ENCODE measurements around the gene ZIC2.

ZIC2 gene

DNA sequence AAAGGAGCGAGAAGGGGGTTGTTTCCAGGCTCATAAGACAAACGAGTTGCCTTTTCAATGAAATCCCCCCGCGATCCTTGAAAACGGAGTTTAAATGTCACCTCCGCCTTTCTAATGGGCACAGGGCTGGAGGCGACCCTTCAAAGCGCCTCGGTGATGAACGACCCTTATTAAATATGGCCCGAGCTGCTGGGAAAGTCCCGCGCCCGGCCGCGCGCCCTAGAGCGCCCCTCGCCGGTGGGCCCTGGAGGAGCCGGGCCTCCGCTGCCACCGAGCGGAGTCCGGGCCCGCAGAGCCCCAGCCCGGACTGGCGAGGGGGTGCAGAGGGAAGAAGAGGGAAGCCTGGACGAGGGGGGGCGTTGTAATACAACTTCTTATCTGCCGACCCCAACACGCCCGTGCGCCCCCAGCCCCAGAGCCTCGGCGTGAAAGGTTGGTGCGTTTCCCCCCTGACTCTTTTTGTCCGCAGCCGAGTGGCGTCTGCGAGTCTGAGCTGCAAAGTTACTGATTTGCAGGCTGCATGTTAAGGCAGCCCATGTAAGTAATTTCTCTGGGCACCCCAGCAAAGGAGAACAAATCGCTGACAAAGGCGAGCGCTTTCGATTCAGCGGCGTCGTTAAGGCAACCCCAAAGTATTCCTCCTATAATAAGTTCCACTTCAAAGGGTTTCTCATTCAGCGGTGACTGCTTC, 21.9 kb upstream of the ZIC2 start:
- DNase-seq (ENCODE audit: low read depth) = no peak

DNA sequence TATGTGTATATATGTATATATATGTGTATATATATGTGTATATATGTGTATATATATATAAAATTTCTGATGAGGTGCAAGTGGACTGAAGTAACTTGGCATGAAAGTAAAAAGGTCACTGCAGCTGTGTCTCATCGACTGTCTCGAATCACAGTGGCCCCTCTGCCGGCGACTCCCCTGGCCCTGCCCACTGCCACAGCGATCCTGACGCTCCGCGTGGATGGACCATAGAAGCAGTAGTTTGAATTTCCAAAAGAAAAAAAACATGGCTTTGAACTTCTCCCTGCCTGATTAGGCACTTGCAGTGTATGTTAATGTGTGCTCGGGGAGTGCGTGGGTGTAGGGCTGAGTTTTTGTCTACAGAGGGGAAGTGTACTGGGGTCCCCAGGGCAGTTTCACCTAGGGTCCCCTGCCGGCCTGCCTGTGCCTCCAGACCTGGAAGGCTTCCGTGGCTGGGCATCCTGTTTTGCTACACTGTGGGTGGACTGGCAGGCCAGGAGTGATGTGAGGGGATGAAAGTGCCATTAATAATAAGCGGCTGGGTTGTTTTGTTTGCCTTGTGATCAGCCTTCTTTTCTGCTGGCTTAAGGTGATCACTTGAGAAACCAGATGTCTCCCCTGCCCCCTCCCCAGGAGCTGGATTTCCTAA, 20.8 kb upstream of the ZIC2 start:
- DNase-seq (ENCODE audit: low read depth) = no peak

DNA sequence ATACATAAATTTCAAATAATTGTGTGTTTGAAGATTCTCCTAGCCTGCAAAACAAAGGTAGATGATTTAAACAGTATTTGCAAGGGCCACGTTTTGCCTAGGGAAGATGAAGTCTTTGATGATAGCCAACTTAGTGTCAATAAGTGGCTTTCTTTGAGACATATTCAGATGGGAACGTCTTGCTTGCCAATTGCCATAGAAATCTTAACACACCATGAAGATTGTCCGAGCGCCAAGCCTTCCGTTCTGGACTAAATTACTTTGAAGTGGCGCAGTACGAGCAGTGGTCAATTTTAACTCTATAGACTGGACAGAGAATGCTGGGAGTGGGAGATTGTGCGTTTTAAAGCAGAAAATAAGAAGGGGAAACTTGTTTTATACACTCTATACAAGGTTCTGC, 19.9 kb upstream of the ZIC2 start:
- no peak for DNase-seq (ENCODE audit: low read depth)

DNA sequence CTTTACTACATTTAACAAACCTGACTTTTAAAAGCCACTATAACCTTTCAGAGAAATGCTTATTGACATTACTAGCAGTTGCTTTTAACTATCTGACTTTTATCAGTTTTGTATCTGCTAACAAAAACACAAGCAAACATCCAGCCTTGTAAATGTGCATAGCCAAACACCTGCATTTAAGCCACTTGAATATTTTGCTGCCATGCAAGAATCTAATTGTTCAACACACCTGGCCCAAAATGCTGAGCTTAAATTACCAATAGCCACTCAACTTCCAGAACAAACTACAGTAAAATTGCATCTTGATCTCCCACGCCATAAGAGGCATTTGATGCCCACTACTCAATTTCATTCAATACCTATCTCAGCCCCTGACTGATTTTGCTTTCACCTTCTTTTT, 19.3 kb upstream of the ZIC2 start:
- DNase-seq (ENCODE audit: low read depth) = no peak

DNA sequence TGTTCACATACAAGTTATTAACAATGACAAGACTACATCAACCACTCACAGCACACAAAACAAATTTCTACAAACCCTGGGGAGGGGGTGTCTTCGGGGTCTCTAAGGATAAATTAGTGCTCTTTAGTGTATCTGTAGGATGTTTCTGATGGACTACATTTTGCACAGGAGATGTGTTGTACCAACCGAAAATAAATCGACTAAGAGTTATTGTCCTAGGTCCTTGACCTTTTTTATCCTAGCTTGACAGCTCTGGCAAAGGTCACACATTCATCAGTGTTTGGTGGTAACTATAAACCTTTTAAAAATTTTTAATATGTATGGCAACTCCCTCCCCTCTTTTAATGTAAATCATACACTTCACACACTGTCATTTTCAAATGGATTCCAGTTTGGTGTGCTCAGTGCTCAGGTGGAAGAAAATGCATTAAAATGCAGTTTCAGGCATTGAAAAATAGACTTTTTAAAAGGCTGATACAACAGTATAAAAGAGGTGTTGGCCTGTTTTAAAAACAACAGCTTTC, 17.7 kb upstream of the ZIC2 start:
- DNase-seq (ENCODE audit: low read depth) = no peak

DNA sequence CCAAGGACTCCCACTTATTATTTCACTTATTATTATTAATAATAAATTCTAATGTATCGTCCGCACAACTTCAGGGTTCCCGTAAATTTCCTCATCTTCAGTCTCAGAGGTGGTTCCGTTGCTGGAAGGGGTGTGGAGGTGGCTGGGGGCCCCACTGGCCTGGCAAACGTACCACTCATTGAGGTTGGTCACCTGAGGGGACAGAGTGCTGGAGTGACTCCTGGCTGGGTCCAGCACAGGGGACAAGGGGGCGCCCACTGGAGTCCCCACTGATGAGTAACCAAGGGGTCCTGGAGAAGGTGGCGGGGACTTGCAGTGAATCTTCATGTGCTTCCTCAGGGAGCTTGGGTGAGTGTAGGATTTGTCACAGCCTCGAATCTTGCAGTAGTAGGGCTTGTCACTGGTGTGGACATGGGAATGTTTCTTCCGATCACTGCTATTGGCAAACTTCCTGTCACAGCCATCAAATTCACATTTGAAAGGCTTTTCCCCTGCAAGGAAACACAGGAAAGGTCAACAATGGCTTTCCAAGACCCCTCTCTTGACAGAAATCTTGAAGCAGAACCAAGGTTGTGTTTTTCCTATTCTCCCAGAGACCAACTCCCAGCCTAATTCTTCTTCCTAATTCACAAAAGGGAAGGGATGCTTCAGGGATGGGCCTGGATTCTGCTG, 16.1 kb upstream of the ZIC2 start:
- no peak for DNase-seq (ENCODE audit: low read depth)

DNA sequence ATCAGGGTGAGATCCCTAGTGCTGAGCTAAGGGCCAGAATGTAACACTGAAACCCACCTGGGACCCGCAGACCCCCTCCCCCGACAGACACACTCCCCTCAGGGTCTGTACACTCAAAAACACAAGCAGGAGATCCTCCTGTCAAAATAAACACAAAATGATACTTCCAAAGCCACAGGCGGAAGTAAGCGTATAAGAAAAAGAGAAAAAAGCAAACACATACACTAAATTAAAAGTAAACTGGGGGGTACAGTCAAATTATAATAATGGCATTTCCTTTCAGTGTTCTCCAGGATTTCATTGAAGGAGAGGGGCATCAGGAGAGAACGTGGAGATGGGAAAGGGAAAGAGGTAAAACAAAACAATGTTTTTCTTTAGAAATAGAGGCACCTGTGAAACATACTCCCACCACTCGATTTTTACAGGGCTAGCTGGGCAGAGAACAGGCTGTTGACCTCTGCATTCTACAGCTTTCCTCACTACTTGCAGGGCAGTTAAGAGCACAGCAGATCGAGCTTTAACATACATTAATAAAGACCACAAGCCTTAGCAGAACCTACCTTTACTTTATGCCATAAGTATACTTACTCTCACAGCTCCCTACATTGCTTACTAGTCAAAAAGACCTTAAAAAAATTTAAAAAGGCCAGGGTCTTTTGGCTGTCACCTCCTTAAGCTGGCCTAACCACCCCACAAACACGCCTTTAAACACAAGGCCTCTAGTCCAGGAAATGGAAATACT, 15.3 kb upstream of the ZIC2 start:
- DNase-seq (ENCODE audit: low read depth) = no peak

DNA sequence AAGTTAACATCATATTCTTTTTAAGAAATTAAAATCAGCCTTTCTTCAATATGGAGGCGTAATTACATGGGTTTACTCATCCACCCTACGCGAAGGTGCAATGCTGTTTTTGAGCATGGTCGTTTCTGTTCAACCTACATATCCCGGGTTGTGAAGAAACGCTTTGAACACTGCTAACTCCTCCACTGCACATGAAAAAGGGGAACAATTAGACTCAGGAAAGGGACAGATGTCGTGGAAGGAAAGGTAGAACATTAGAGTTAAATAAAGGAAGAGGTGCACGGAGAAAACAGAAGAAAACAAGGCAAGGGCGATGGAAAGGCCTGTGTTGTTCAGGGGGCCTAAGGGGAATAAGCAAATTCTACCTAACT, 14.1 kb upstream of the ZIC2 start:
- DNase-seq (ENCODE audit: low read depth) = no peak

DNA sequence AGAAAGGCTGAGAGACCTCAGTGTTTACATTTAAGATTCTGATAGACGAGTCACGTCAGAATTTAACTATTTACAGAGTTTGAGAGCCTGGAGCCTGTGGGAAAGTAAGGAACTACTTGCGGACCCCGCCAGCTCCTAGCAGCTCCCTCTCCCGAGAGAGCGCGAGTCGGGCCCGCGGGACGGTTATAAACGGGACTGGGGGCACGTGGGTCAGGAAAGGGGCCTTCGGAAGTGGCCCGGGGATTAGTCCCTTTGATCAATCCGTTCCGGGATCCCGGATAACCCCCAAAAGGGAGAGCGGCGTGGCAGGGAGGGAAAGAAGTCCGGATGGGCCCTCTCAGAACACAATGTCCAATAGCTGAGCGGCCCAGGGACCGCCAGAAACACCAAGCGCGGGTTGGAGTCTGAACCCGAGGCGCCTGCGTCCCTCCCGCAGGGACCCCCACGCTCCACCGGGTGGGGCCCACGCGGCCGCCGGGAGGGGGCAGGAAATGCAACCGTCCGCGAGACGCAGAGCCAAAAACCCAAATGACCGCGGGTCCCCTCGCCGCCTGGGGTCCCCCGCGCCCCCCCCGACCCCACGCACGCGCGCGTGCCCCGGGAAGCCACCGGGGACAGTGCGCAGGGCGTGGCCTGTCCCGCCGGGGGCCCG, 13.6 kb upstream of the ZIC2 start:
- DNase-seq (ENCODE audit: low read depth) = no peak

DNA sequence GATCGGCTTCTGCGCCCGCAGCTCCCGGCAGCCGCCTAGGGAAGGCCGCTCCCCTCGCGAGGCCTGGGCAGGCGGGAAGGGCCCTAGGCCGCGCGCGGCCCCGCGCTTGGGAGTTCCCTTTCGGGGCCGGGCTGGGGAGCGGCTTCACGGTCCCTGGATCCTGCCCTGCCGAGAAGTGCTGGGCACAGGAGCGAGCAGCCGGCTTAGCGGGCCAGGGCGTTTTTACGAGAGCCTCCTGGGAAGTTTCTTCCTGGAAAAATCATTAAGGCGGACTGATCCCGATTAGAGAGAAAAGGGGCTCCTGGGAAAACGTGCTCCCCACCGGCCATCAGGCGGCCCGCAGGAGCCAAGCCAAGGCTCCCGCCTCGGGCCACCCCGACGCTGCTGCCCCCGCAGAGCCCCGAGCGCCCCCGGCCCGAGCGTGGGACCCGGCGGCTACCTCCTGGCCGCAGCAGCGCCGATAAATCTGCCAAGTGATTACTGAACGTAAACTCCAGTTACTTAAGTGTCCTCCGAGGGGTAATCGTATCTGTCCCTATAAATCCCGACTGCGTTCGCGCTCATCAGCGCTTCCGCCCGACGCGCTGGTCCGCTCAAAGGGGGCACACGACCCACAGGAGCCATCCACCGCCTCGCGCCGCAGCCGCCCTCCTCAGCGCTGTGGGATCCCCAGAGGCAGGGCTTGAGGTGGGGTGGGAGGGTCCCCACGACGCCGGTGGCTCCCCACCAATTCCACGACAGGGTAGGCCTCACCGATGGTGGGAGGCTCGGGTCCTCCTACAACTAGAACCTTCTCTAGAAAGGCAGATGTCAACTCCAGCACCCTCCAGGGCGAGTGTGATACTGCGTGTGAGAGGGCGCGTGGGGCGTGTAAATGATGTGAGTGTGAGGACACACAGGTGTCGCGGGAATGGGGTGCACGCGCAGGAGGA, 12.8 kb upstream of the ZIC2 start:
- no peak for DNase-seq (ENCODE audit: low read depth)

DNA sequence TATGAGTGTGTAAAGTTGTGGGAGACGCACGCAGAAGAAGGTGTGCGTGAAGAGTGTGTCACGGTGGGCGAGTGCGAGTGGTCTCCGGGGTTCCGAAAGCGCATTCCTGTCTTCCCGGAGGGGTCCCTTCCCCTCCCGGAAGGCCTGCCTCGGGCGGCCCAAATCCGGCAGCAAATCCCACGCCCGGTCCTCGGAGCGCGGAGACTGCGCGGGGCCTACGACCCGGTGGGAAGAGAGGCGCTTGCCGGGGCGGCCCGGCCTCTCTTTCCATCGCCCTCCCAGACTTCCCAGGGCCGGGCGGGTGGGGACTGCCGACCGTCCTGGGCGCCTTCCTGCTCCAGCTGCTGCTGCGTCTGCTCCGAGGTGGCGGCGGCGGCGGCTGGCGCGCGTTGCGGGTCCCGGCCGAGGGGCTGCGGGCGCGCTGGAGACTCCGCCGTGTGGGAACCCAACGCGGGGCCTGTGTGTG, 12.1 kb upstream of the ZIC2 start:
- DNase-seq (ENCODE audit: low read depth) = no peak

DNA sequence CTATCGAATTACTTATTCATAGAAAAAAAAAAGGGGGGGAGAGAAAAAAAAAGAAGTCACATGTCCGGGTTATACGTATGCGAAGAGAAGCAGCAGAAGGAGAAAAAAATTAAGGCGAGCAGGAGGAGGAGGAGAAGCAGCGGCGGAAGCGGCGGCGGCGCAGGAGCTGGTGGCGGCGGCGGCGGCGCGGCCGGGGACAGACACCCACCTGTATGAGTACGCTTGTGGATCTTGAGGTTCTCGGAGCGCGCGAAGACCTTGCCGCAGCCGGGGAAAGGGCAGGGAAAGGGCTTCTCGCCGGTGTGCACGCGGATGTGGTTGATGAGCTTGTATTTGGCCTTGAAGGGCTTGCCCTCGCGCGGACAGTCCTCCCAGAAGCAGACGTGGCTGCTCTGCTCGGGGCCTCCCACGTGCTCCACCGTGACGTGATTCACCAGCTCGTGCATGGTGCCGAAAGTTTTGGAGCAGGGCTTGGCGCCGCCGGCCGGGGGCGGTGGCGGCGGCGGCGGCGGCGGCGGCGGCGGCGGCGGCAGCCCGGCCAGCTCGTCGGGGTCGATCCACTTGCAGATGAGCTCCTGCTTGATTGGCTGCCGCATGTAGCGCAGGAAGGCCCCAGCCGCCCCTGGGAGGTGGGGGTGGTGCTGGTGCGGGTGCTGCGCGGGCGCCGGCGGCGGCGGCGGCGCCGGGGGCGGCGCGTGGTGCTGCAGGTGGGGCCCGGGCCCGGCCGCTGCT, 11.5 kb upstream of the ZIC2 start:
- no peak for DNase-seq (ENCODE audit: low read depth)

DNA sequence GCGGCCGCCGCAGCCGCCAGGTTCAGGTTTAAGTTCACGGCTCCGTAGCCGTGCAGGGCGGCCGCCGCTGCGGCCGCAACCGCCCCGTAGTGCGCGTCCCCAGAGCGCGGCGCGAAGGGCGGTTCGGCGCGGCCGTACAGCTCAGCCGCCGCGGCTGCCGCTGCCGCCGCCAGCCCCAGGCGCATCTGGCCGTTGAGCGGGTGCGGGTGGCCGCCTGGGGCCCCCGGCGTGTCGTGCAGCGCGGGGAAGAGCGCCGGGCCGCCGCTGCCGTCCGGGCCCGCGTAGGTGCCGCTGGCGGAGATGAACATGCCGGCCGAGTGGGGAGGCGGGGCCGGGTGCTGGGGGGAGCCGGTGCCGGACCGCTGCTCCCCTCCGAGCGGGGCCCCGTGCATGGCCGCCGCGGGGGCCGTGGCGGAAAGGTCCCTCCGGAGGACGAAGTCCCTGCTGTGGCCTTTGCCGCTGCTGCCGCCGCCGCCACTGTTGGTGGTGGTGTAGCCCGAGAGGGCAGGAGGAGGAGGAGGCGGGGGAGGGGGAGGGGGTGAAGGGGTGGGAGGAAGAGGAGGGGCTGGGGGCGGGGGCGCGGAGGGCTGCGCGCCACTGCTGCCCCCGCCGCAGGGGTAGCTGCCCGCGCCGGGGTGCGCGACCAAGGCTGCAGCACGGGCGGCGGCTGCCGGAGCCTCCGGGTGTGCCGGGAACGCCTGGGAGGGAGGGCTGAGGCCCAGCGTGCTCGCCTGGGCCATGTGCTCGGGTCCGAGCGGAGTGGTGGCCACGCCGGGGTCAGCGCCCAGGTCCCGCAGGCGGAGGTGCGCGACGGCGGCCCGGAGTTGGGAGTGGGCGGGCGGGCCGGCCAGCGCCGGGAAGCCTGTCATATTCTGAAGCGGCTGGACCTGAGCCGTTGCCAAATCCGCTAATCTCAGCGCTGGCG, 10.7 kb upstream of the ZIC2 start:
- DNase-seq (ENCODE audit: low read depth) = no peak

DNA sequence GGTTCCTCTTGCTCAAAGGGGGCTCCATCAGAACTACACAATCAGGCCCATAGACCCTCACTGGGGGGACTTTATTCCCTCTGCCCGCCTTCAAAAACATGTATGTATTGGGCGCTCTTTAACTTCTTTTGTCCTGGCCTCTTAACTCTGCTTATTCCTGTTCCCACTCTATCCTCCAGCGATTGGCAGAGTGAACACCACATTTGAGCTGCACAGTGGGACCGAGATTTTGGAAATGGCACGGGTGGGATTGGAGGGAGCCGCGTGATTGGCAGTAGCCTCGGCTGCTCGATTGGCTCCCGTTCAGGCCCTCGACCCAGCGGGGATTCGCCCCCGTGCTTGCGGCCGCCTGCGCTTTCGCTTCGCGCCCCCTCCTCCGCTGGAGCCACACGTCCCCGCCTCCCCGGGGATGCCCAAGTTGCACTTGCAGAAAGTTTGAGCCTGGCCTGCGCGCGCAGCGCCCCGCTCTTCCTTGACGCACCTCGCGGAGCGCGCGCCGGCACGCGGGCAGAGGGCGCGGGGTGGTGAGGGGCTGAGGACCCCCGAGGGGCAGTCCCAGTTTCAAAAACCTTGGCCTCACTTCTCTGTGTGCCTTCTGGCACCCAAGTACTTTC, 9.9 kb upstream of the ZIC2 start, which contains the start of gene ZIC5:
TSS of gene ZIC5 (minus strand) at position 192 of the 614 bp plus-strand sequence. CDS start at position 28, 164 bp downstream.
- DNase-seq (ENCODE audit: low read depth) = no peak

DNA sequence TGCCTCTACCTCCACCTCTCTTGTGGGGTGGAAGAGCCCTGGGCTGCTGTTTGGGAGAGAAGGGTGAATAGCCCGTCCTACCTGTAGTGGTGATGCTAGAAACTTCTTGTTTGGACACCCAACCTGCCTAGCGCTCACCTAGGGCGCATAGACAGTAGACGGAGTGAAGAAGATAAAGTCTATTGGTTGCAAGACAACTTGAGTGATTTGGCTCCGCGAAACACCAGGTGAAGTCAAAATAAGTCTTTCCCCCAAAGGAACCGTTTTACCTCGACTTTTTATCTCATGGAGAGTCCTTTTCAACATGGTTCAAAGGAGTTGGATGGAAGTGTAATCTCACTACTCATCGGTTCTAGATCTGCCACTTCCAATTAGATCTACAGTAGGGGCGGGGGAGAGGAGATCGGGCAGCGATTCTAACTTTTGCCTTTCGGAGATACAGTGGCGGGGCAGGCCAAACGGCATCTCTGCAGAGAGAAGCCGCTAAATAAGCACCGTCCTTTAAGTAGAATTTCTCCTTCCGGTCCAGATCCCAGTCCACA, 9.3 kb upstream of the ZIC2 start:
- no peak for DNase-seq (ENCODE audit: low read depth)

DNA sequence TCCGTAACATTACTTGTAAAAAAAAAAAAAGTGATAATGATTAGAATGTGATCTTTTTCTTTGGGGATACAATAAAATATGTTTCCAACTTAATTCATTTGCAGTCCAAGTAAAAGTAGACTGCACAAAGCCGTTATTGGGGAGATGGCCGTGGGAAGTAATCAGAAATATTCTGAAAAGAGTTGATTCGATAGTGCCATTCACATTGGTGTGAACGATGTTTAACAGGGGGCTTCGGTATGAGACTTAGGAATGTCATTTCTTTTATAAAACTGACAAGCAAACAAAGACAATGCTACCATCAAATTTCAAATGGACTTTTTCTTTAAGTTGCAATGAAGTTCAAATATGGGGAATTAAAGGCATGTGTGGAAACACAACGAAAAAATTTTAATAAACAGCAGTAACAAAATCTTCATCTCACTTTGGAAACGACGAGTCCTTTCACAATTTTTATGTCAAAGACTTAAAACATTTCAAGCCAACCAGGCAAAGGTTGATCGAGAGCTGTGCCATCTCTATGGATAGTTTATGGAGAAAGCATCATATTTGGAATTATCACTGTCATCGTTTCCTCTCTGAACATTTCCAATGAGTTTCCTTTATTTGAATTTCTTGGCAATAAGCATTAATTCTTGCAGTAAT, 8.3 kb upstream of the ZIC2 start:
- DNase-seq (ENCODE audit: low read depth) = no peak

DNA sequence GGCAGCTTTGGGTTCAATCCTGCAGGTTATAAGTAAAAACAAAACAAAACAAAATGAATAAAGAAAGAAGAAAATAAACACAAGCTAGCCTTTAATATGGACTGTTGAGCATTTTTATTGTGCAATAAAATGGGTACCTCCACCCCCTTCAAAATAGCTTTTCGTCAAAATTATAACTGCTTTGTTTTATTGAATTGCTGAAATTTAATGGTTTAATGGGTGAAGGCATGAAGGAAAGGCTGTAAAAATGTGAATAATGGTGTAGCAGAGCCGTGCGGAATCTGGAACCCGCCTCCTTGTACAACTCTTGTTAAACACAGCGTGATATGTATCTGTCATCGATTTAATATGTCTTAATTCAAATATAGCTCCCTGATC, 7.8 kb upstream of the ZIC2 start:
- DNase-seq (ENCODE audit: low read depth) = no peak

All from fibroblast of gingiva (primary cell).